ENCODE measurements around the gene MEI4.
"Not testable (repeated sequence)": the region's sequence is repeated elsewhere in the genome, so short reads cannot be mapped to it uniquely, and the experiment has no call there.

The MEI4 gene

GRCh38 chr6:77638129-77638830 is 14.6 kb upstream of the MEI4 start:
- no peaks in the 10 kb centered on the region for H3K9me3 ChIP-seq (ENCODE audit: control insufficient read depth, low read length)
- no peak overlapping the region for H3K4me3 ChIP-seq (ENCODE audit: extremely low read depth, insufficient read depth, low read length, poor library complexity, severe bottlenecking)
- WGBS, 2 experiments (ENCODE audit: insufficient coverage in 2 of 2) = 90 to 92% methylated on average over 13 to 14 of the region's 16 CpGs
- H3K27ac ChIP-seq (ENCODE audit: low read depth, low read length, severe bottlenecking) = no peak overlapping the region
- H3K36me3 ChIP-seq (ENCODE audit: control insufficient read depth, insufficient read depth, low read length) = no peaks in the 10 kb centered on the region
- H3K4me1 ChIP-seq (ENCODE audit: control insufficient read depth, insufficient read depth, low read length, poor library complexity, severe bottlenecking) = no peaks in the 10 kb centered on the region

DNA sequence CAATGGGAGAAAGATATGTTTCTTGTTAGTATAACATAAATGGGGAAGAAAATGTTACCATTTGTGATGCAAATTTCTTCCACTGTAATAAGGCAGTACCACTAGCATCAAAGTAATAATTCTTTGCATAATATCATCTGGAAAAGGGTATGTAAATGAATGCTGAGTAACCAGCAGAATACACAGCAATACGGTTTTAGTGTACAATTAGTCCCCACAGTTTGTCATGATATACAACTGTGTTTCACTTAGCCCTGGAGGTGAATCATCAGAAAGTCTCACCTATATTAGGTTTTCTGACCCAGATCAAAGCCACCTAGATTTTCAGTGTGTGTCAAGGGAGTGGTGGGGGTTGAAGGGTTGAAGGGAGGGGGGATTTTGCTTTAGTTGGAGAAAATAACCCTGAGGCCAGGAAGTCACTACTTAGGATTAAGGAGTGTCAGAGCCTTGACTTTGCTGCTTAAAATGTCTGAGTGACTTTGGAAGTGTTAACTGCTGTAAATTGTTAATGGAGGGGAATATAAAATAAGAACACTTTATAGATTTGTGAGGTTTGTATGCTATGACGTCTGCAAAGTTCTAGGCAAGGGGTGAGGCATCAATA is 8.6 kb upstream of the MEI4 start:
- WGBS, 2 experiments (ENCODE audit: insufficient coverage in 2 of 2) = 63% methylated on average over 1 of the region's 2 CpGs; no CpG with 5 or more reads in 1 of the 2 experiments
- H3K4me3 ChIP-seq (ENCODE audit: extremely low read depth, insufficient read depth, low read length, poor library complexity, severe bottlenecking) = no peak overlapping the region
- no peak overlapping the region for H3K27ac ChIP-seq (ENCODE audit: low read depth, low read length, severe bottlenecking)
- no peaks in the 10 kb centered on the region for H3K4me1 ChIP-seq (ENCODE audit: control insufficient read depth, insufficient read depth, low read length, poor library complexity, severe bottlenecking)
- H3K36me3 ChIP-seq (ENCODE audit: control insufficient read depth, insufficient read depth, low read length) = no peaks in the 10 kb centered on the region
- no peaks in the 10 kb centered on the region for H3K9me3 ChIP-seq (ENCODE audit: control insufficient read depth, low read length)

- Histone ChIP-seq H3K4me1 (ENCODE audit: control insufficient read depth, insufficient read depth, low read length, poor library complexity, severe bottlenecking) (no peaks in the 10 kb centered on the region), H3K9me3 (ENCODE audit: control insufficient read depth, low read length) (no peaks in the 10 kb centered on the region), H3K36me3 (ENCODE audit: control insufficient read depth, insufficient read depth, low read length) (no peaks in the 10 kb centered on the region), H3K4me3 (ENCODE audit: extremely low read depth, insufficient read depth, low read length, poor library complexity, severe bottlenecking) (no peak overlapping the region), H3K27ac (ENCODE audit: low read depth, low read length, severe bottlenecking) (no peak overlapping the region)
- 66 to 73% methylated on average over 33 to 35 of the region's 37 CpGs for WGBS, 2 experiments (ENCODE audit: insufficient coverage in 2 of 2)
Observed at GRCh38 chr6:77650098-77650663, 2.7 kb upstream of the MEI4 start.

GRCh38 chr6:77653816-77654215 is 977 bp downstream of the MEI4 start:
- Histone ChIP-seq H3K9me3 (ENCODE audit: control insufficient read depth, low read length) (no peaks in the 10 kb centered on the region), H3K36me3 (ENCODE audit: control insufficient read depth, insufficient read depth, low read length) (no peaks in the 10 kb centered on the region), H3K4me3 (ENCODE audit: extremely low read depth, insufficient read depth, low read length, poor library complexity, severe bottlenecking) (no peak overlapping the region), H3K4me1 (ENCODE audit: control insufficient read depth, insufficient read depth, low read length, poor library complexity, severe bottlenecking) (no peaks in the 10 kb centered on the region), H3K27ac (ENCODE audit: low read depth, low read length, severe bottlenecking) (no peak overlapping the region)

- H3K4me3 ChIP-seq (ENCODE audit: extremely low read depth, insufficient read depth, low read length, poor library complexity, severe bottlenecking); H3K4me1 ChIP-seq (ENCODE audit: control insufficient read depth, insufficient read depth, low read length, poor library complexity, severe bottlenecking): not testable (repeated sequence)
- no CpG with 5 or more reads among the region's 1 CpG for WGBS, 2 experiments (ENCODE audit: insufficient coverage in 2 of 2)
Observed at GRCh38 chr6:77655035-77655434, 2.2 kb downstream of the MEI4 start.

GRCh38 chr6:77656999-77657764 is 4.3 kb downstream of the MEI4 start:
- no peaks in the 10 kb centered on the region for H3K36me3 ChIP-seq (ENCODE audit: control insufficient read depth, insufficient read depth, low read length)
- WGBS, 2 experiments (ENCODE audit: insufficient coverage in 2 of 2) = 80% methylated on average over 1 of the region's 1 CpG; no CpG with 5 or more reads in 1 of the 2 experiments
- no peak overlapping the region for H3K27ac ChIP-seq (ENCODE audit: low read depth, low read length, severe bottlenecking)
- H3K4me3 ChIP-seq (ENCODE audit: extremely low read depth, insufficient read depth, low read length, poor library complexity, severe bottlenecking) = no peak overlapping the region
- no peaks in the 10 kb centered on the region for H3K4me1 ChIP-seq (ENCODE audit: control insufficient read depth, insufficient read depth, low read length, poor library complexity, severe bottlenecking)
- no peaks in the 10 kb centered on the region for H3K9me3 ChIP-seq (ENCODE audit: control insufficient read depth, low read length)

More at GRCh38 chr6:77655035-77655434, 2.2 kb downstream of the MEI4 start:
- H3K36me3 ChIP-seq (ENCODE audit: control insufficient read depth, insufficient read depth, low read length); H3K9me3 ChIP-seq (ENCODE audit: control insufficient read depth, low read length); H3K27ac ChIP-seq (ENCODE audit: low read depth, low read length, severe bottlenecking): not testable (repeated sequence)

DNA sequence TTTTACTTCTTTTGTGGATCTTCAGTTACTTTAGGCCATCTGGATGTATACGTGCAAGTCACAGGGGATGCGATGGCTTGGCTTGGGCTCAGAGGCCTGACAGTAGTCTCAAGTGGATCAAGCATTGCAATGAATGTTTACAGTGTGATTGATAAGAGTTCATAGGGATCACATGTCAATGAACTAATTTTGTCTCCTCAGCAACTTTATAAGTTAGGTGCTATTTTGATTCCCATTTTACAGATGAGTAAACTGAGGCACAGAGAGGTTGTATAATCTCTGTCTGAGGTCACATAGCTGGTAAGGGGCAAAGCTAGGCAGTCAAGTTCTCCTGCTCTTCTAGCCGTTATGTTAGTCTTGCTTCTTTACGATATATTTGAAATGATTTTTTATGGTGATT is 13.5 kb downstream of the MEI4 start:
- no peak overlapping the region for H3K27ac ChIP-seq (ENCODE audit: low read depth, low read length, severe bottlenecking)
- H3K9me3 ChIP-seq (ENCODE audit: control insufficient read depth, low read length) = no peaks in the 10 kb centered on the region
- no peak overlapping the region for H3K4me3 ChIP-seq (ENCODE audit: extremely low read depth, insufficient read depth, low read length, poor library complexity, severe bottlenecking)
- WGBS, 2 experiments (ENCODE audit: insufficient coverage in 2 of 2) = 92 to 100% methylated on average over 2 to 3 of the region's 4 CpGs
- H3K4me1 ChIP-seq (ENCODE audit: control insufficient read depth, insufficient read depth, low read length, poor library complexity, severe bottlenecking) = no peaks in the 10 kb centered on the region
- H3K36me3 ChIP-seq (ENCODE audit: control insufficient read depth, insufficient read depth, low read length) = no peaks in the 10 kb centered on the region

GRCh38 chr6:77666846-77667245 is 14.0 kb downstream of the MEI4 start:
- Histone ChIP-seq H3K4me3 (ENCODE audit: extremely low read depth, insufficient read depth, low read length, poor library complexity, severe bottlenecking) (no peak overlapping the region), H3K36me3 (ENCODE audit: control insufficient read depth, insufficient read depth, low read length) (no peaks in the 10 kb centered on the region), H3K27ac (ENCODE audit: low read depth, low read length, severe bottlenecking) (no peak overlapping the region), H3K4me1 (ENCODE audit: control insufficient read depth, insufficient read depth, low read length, poor library complexity, severe bottlenecking) (no peaks in the 10 kb centered on the region), H3K9me3 (ENCODE audit: control insufficient read depth, low read length) (no peaks in the 10 kb centered on the region)
- WGBS, 2 experiments (ENCODE audit: insufficient coverage in 2 of 2) = 70% methylated on average over 4 of the region's 4 CpGs; no CpG with 5 or more reads in 1 of the 2 experiments

GRCh38 chr6:77669913-77670312 is 17.1 kb downstream of the MEI4 start:
- Histone ChIP-seq H3K4me1 (ENCODE audit: control insufficient read depth, insufficient read depth, low read length, poor library complexity, severe bottlenecking) (no peaks in the 10 kb centered on the region), H3K4me3 (ENCODE audit: extremely low read depth, insufficient read depth, low read length, poor library complexity, severe bottlenecking) (no peak overlapping the region), H3K36me3 (ENCODE audit: control insufficient read depth, insufficient read depth, low read length) (no peaks in the 10 kb centered on the region), H3K9me3 (ENCODE audit: control insufficient read depth, low read length) (no peaks in the 10 kb centered on the region), H3K27ac (ENCODE audit: low read depth, low read length, severe bottlenecking) (no peak overlapping the region)
- 100% methylated on average over 1 of the region's 2 CpGs; no CpG with 5 or more reads in 1 of the 2 experiments for WGBS, 2 experiments (ENCODE audit: insufficient coverage in 2 of 2)

DNA sequence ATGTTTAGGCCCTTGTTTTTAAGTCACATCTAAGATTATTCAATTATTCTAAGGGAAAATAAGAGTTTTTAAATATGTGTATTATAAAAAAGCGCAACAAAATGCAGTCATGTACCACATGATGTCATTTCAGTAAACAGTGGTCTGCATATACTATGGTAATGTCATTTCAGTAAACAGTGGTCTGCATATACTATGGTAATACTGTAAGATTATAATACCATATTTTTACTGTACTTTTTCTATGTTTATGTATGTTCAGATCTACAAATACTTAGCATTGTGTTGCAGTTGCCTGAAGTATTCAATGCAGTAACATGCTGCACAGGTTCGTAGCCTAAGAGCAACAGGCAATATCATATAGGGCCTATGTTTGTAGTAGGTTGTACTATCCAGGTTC is 21.4 kb downstream of the MEI4 start:
- Histone ChIP-seq H3K36me3 (ENCODE audit: control insufficient read depth, insufficient read depth, low read length) (no peaks in the 10 kb centered on the region), H3K4me3 (ENCODE audit: extremely low read depth, insufficient read depth, low read length, poor library complexity, severe bottlenecking) (no peak overlapping the region), H3K27ac (ENCODE audit: low read depth, low read length, severe bottlenecking) (no peak overlapping the region), H3K4me1 (ENCODE audit: control insufficient read depth, insufficient read depth, low read length, poor library complexity, severe bottlenecking) (no peaks in the 10 kb centered on the region), H3K9me3 (ENCODE audit: control insufficient read depth, low read length) (no peaks in the 10 kb centered on the region)
- no CpG with 5 or more reads among the region's 2 CpGs for WGBS, 2 experiments (ENCODE audit: insufficient coverage in 2 of 2)

Measured in mesodermal cell (in vitro differentiated cells).